Loucy (cell line): Measurements from ENCODE around the gene MMP24.

Experiments
- EZH2phosphoT487 ChIP-seq: fragments of 200-600 bp; IDR thresholded peaks from 2 replicates; pipeline ENCODE4 v1.6.1; 2018; ENCODE audit warnings: antibody characterized with exemption, mild to moderate bottlenecking, moderate library complexity, borderline replicate concordance
- TF ChIP-seq, protein P1 (sequence below): fragments of 200-600 bp; sonication (generic); conservative IDR thresholded peaks from 2 replicates; pipeline ENCODE4 v1.5.1; 2014; ENCODE audit warnings: mild to moderate bottlenecking, antibody characterized with exemption, low read length

DNA sequence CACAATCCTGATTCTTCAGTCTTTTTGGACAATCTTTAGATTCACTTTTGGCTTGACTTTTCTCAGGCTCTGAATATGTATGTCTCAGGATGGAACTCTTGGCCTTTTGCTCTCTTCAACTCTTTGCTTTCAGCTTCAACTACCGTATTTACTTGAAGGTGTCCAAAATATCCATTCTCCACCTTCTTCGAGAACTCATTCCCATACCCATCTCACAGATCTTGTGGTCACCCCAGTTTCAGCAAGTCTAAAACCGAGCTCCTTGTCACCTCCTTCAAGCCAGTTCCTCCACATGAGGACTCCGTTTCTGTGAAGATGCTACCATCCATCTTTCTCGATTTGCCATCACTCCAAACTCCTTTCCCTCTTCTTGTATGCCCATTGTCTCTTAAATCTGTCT is 2.0 kb upstream of the MMP24 start:
- TF ChIP-seq, protein P1, sequence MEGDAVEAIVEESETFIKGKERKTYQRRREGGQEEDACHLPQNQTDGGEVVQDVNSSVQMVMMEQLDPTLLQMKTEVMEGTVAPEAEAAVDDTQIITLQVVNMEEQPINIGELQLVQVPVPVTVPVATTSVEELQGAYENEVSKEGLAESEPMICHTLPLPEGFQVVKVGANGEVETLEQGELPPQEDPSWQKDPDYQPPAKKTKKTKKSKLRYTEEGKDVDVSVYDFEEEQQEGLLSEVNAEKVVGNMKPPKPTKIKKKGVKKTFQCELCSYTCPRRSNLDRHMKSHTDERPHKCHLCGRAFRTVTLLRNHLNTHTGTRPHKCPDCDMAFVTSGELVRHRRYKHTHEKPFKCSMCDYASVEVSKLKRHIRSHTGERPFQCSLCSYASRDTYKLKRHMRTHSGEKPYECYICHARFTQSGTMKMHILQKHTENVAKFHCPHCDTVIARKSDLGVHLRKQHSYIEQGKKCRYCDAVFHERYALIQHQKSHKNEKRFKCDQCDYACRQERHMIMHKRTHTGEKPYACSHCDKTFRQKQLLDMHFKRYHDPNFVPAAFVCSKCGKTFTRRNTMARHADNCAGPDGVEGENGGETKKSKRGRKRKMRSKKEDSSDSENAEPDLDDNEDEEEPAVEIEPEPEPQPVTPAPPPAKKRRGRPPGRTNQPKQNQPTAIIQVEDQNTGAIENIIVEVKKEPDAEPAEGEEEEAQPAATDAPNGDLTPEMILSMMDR = no peak
- TF ChIP-seq EZH2phosphoT487 = no peak
